GM18858 (cell line): Measurements from ENCODE around the gene TNPO2.

Source experiments
- ATAC-seq: cut with Tn5 transposase; IDR thresholded peaks from one replicate; pipeline ENCODE4 v1.9.1; 2021; ENCODE audit not compliant: unreplicated experiment

The TNPO2 gene

GRCh38 chr19:12723641-12724426, at the start of gene TNPO2:
Gene TNPO2 (minus strand): TSS chr19:12723932. CDS start chr19:12720977, 2,955 bp downstream.
- no peak for ATAC-seq

- ATAC-seq, result no peak
These were observed 48.6 kb upstream of the TNPO2 start for GRCh38 chr19:12772323-12772722.

- no peak for ATAC-seq
These were observed 47.2 kb upstream of the TNPO2 start for GRCh38 chr19:12770922-12771321.

- ATAC-seq, result no peak
These were observed 46.0 kb upstream of the TNPO2 start for GRCh38 chr19:12769689-12770088.

- ATAC-seq, result no peak
These were observed 43.9 kb upstream of the TNPO2 start for GRCh38 chr19:12767666-12768065.

- no peak for ATAC-seq
These were observed 43.4 kb upstream of the TNPO2 start for GRCh38 chr19:12767150-12767549.

GRCh38 chr19:12766051-12766521, 42.4 kb upstream of the TNPO2 start:
- ATAC-seq, result no peak

- ATAC-seq, result no peak
These were observed 41.0 kb upstream of the TNPO2 start for GRCh38 chr19:12764698-12765097.

GRCh38 chr19:12763100-12763499, 39.4 kb upstream of the TNPO2 start:
- no peak for ATAC-seq

- ATAC-seq, result no peak
These were observed 36.0 kb upstream of the TNPO2 start for GRCh38 chr19:12759686-12760085.

- no peak for ATAC-seq
These were observed 34.0 kb upstream of the TNPO2 start for GRCh38 chr19:12757544-12758274.

- no peak for ATAC-seq
These were observed 32.6 kb upstream of the TNPO2 start for GRCh38 chr19:12756150-12756883.

- ATAC-seq, result no peak
These were observed 30.9 kb upstream of the TNPO2 start for GRCh38 chr19:12754465-12755196.

- no peak for ATAC-seq
These were observed 28.5 kb upstream of the TNPO2 start for GRCh38 chr19:12752056-12752781.

- ATAC-seq, result no peak
These were observed 27.9 kb upstream of the TNPO2 start, which contains the start of gene BEST2 for GRCh38 chr19:12751635-12752034. Gene BEST2 (plus strand): TSS chr19:12751791. CDS start chr19:12752593, 802 bp downstream.

- no peak for ATAC-seq
These were observed 27.1 kb upstream of the TNPO2 start for GRCh38 chr19:12750851-12751250.

GRCh38 chr19:12749938-12750521, 26.3 kb upstream of the TNPO2 start:
- ATAC-seq, result no peak

- no peak for ATAC-seq
These were observed 24.8 kb upstream of the TNPO2 start for GRCh38 chr19:12748489-12748888.

GRCh38 chr19:12745166-12745897, 21.6 kb upstream of the TNPO2 start:
- ATAC-seq, result no peak
